ENCODE data around the gene FSTL5.

Gene FSTL5

DNA sequence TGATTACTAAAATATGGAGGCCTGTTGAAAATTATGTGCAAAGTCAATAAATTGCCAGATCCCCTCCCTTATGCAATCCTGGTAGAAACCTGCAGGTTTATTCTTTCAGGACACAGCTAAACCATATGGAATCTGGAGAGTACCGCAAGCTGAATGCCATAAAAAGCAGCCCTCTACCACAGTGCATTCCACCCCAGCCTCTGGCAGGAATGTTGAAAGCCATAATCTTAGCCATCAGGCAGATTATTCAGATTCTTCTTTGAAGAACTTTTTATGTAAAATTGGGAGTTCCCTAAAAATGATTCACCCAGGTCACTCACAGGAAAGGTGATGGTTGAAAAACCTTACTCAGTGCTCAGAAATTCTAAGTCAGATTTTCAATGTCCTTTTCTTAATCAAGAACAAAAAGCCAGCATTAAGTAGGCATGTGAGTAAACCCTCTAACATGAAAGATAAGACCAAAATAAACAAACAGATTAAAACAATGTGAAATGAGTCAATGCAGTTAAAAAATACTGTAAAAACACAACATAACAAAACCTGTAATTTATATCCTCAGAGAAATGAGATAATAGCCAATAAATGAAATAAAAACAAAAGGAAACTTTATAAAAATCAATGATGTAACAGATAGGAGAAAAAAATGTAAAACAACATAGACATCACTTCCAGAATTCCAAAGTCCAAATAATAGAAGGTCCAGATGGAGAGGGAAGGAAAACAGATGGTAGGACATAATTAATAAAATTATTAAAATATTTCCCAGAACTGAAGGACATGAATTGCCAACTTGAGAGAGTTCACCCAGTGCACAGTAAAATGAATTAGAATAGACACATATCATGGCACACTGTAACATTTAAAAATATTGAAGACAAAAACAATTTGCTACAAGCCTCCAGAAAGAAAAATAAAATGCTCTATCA, 226.9 kb downstream of the FSTL5 start:
- no peak overlapping the region for H3K4me3 ChIP-seq (ENCODE audit: low read length)
- no peak for TF ChIP-seq ZNF274 (IDR thresholded peaks at IDR 0.05; ENCODE audit: low read depth, low read length)

- no peak for TF ChIP-seq ZNF274 (IDR thresholded peaks at IDR 0.05; ENCODE audit: low read depth, low read length)
- H3K4me3 ChIP-seq (ENCODE audit: low read length): no peak overlapping the region
Measured at GRCh38 chr4:161931089-161931488, 232.7 kb downstream of the FSTL5 start.

- no peak for TF ChIP-seq ZNF274 (IDR thresholded peaks at IDR 0.05; ENCODE audit: low read depth, low read length)
- no peak overlapping the region for H3K4me3 ChIP-seq (ENCODE audit: low read length)
Measured at GRCh38 chr4:161929956-161930355, 233.8 kb downstream of the FSTL5 start.

DNA sequence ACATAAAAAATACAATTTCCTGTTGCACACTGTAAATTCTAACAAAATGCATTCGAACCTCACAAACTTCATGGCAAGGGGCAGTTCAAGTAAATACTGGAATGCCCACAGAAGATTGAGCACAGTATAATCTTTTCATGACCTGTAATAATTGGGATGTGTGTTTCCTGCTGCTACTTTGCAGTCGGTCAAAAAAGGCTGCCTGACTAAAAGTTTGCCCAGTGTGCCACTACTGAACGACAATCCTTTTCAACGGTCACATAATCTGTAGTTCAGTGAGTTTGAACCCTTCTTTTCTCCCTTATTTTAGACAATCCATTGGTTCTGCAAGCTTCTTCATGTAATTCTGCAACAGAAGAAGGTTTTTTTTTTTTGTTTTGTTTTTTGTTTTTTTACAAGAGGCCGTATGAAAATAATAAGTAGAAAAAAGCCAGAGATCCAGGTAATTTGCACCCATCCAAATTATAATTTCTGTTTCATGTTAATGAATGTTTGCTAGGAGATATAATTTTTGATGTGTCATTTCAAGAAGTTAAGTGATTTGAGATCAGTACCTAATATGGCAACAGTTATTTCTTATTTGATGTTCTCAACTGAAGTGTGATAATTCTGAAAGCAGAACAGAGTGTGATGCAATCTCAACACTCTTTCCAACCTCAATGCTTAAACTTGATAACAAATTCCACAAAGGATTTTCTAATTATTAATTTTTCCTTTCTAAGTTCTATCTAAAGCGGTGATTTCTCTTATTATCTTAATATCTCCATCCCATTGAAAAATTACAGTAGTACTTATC, 237.6 kb downstream of the FSTL5 start:
- no peak overlapping the region for H3K4me3 ChIP-seq (ENCODE audit: low read length)
- TF ChIP-seq ZNF274 (IDR thresholded peaks at IDR 0.05; ENCODE audit: low read depth, low read length): no peak

DNA sequence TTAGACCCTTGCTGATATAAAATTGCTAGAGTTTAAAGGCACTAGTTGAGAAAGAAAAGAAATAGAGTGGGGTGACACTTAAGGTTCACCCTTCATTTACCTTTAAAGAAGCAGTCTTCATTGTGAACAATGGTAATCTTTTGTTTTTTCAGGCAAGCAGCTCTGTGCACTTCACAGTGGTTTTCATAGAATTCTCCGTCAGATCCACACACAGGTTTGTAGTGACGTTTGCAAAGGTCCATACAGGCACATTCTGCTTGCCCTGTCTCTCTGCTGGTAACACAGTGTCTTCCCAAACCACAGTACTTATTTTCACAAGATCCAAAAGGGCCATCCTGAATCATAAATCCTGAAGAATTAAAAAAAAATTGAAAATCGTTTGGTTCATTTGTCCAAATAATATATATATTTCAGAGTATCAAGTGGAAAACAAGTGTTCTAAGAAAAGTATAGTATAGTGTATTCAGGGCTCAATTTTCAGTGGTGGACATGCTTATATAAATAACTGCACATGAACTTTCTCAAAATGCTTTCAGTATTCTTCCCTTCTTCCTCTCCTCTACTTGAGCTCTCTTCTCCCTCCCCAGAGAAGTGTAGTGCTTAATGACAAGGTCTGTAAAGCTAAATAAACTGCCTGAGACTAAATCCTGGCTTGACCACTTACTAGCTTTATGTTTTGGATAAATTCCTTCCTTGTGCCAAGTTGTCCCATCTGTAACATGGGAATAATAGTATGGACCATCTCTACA, 243.3 kb downstream of the FSTL5 start:
- no peak overlapping the region for H3K4me3 ChIP-seq (ENCODE audit: low read length)
- no peak for TF ChIP-seq ZNF274 (IDR thresholded peaks at IDR 0.05; ENCODE audit: low read depth, low read length)

DNA sequence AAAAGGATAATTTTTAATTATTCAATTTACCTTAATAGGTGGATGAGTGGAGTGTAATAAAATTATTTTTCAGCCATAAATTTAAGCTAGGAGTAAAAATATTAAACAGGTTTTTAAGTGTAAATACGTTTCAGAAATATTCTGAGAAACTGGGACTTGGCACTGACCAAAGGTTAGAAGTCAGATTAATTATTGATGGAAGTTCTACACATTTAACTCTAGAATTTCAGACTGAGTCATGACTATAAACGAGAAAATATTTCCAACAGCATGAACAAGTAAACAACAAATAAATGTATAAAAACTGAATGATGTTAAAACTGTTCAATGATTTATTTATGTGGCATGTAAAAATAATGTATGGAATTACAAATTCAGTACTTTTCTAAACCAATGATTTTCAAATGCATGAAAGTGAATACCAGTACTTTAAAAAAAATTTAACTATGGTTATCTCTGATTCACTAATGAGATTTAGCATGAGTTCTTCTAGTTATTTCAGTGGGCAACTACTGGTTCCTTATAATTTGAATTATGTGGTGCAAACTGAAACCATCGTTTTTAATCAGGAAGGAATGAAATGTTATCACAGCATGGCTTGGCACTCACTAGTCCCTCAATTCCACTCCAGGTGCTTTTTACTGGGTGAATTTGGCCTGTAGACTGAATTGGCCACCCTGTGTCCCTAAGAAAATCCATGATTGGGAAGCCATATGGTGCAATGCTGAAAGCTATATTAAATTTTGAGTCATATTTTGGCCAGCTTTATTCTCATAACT, 244.2 kb downstream of the FSTL5 start:
- no peak overlapping the region for H3K4me3 ChIP-seq (ENCODE audit: low read length)
- no peak for TF ChIP-seq ZNF274 (IDR thresholded peaks at IDR 0.05; ENCODE audit: low read depth, low read length)

GRCh38 chr4:161916035-161916434, 247.8 kb downstream of the FSTL5 start:
- no peak for TF ChIP-seq ZNF274 (IDR thresholded peaks at IDR 0.05; ENCODE audit: low read depth, low read length)
- H3K4me3 ChIP-seq (ENCODE audit: low read length): no peak overlapping the region

DNA sequence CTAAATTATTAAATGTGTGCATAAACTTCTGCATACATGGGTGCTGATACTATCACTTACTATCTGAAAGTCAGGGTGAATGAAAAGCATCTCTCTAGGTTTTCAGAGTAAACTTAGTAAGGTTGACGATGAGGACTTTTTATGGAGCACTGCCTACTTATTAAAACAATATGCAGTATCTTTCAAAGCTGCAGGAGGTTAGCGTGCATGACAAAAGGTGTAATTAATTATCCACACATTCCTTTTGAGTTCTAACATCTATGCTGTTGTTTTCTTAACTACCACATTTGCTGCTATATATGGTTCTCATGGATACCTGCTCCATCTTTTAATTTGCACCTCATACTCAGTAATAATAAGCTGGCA, 256.2 kb downstream of the FSTL5 start:
- H3K4me3 ChIP-seq (ENCODE audit: low read length): no peak overlapping the region

GRCh38 chr4:161906836-161907589, 256.8 kb downstream of the FSTL5 start:
- TF ChIP-seq ZNF274 (IDR thresholded peaks at IDR 0.05; ENCODE audit: low read depth, low read length): no peak
- no peak overlapping the region for H3K4me3 ChIP-seq (ENCODE audit: low read length)

More for the DNA sequence above, 256.2 kb downstream of the FSTL5 start:
- TF ChIP-seq ZNF274 (IDR thresholded peaks at IDR 0.05; ENCODE audit: low read depth, low read length): no peak

GRCh38 chr4:161900110-161900509, 263.7 kb downstream of the FSTL5 start:
- no peak for TF ChIP-seq ZNF274 (IDR thresholded peaks at IDR 0.05; ENCODE audit: low read depth, low read length)
- no peak overlapping the region for H3K4me3 ChIP-seq (ENCODE audit: low read length)

GRCh38 chr4:161894493-161895167, 269.2 kb downstream of the FSTL5 start:
- TF ChIP-seq ZNF274 (IDR thresholded peaks at IDR 0.05; ENCODE audit: low read depth, low read length): no peak
- no peak overlapping the region for H3K4me3 ChIP-seq (ENCODE audit: low read length)

- no peak for TF ChIP-seq ZNF274 (IDR thresholded peaks at IDR 0.05; ENCODE audit: low read depth, low read length)
- no peak overlapping the region for H3K4me3 ChIP-seq (ENCODE audit: low read length)
Measured at GRCh38 chr4:161894014-161894413, 269.8 kb downstream of the FSTL5 start.

Measured in GM08714 (cell line).